Suprapubic skin (tissue), 4 donors: ENCODE data around the gene EPC1.

ENCODE experiments used
- CTCF ChIP-seq, 2 donors: fragments of 200-600 bp in 1 of 2; fragments of 450-650 bp in 1 of 2; sonication (generic) in 1 of 2; IDR thresholded peaks; one replicate each; pipeline ENCODE4 v1.5.1; 2016 to 2019; ENCODE audit warnings: antibody characterized with exemption in 2 of 2, mild to moderate bottlenecking in 1 of 2, moderate library complexity in 1 of 2
- EP300 ChIP-seq: sonication (generic); formaldehyde crosslinking; IDR thresholded peaks from one replicate; pipeline ENCODE4 v1.6.1; 2017; ENCODE audit warnings: antibody characterized with exemption
- POLR2AphosphoS5 ChIP-seq, 3 donors: sonication (generic); formaldehyde crosslinking; IDR thresholded peaks; one replicate each; pipeline ENCODE4 v1.6.1; 2017; ENCODE audit warnings: antibody characterized with exemption in 3 of 3

- TF ChIP-seq CTCF (IDR thresholded peaks at IDR 0.05), result no peak
- no peak for TF ChIP-seq POLR2AphosphoS5 (IDR thresholded peaks at IDR 0.05)
- no peak for TF ChIP-seq EP300
These were observed 19.6 kb downstream of the EPC1 start for GRCh38 chr10:32327364-32327691.
